ENCODE results near the gene NXN.
"Not testable (repeated sequence)": the region's sequence is repeated elsewhere in the genome, so short reads cannot be mapped to it uniquely, and the experiment has no call there.

NXN gene

GRCh38 chr17:867896-868489 lies 111.6 kb downstream of the NXN start:
- TF ChIP-seq, protein P1, sequence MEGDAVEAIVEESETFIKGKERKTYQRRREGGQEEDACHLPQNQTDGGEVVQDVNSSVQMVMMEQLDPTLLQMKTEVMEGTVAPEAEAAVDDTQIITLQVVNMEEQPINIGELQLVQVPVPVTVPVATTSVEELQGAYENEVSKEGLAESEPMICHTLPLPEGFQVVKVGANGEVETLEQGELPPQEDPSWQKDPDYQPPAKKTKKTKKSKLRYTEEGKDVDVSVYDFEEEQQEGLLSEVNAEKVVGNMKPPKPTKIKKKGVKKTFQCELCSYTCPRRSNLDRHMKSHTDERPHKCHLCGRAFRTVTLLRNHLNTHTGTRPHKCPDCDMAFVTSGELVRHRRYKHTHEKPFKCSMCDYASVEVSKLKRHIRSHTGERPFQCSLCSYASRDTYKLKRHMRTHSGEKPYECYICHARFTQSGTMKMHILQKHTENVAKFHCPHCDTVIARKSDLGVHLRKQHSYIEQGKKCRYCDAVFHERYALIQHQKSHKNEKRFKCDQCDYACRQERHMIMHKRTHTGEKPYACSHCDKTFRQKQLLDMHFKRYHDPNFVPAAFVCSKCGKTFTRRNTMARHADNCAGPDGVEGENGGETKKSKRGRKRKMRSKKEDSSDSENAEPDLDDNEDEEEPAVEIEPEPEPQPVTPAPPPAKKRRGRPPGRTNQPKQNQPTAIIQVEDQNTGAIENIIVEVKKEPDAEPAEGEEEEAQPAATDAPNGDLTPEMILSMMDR (IDR thresholded peaks at IDR 0.05; ENCODE audit: control insufficient read depth, extremely low read depth, insufficient read depth), result no peak
- no peak overlapping the region for H3K4me3 ChIP-seq (ENCODE audit: low read depth, low read length)
- DNase-seq (ENCODE audit: low read depth), result no peak

GRCh38 chr17:867238-867637 lies 112.3 kb downstream of the NXN start:
- H3K4me3 ChIP-seq (ENCODE audit: low read depth, low read length); DNase-seq (ENCODE audit: low read depth): not testable (repeated sequence)

DNA sequence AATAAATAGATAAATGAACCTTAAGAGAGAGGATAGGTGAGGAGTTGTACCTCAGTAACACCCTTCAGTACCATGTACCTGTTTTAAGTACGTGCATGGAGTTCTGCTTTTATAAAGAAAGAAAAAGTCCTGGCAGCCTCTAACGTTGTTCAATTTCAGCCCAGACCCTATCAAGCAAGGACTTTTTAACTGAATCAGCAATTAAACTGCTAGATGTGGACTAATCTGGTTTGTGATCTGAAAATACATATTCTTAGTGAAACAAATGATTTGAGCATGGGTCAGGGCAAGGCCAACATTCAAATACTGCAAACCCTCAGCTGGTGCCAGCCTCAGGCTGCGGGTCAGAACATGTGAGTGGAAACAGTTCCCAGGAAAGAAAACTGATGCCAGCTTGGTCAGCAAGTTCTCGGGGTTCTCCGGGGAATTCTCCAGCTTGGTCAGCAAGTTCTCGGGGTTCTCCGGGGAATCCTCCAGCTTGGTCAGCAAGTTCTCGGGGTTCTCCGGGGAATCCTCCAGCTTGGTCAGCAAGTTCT lies 112.9 kb downstream of the NXN start:
- peak; percentile 44 for DNase-seq (ENCODE audit: low read depth)
- no peak overlapping the region for H3K4me3 ChIP-seq (ENCODE audit: low read depth, low read length)
- TF ChIP-seq, protein P1 (IDR thresholded peaks at IDR 0.05; ENCODE audit: control insufficient read depth, extremely low read depth, insufficient read depth), result no peak

- no peak overlapping the region for H3K4me3 ChIP-seq (ENCODE audit: low read depth, low read length)
- TF ChIP-seq, protein P1 (IDR thresholded peaks at IDR 0.05; ENCODE audit: control insufficient read depth, extremely low read depth, insufficient read depth), result no peak
- no peak for DNase-seq (ENCODE audit: low read depth)
Observed at GRCh38 chr17:864315-864714, 115.3 kb downstream of the NXN start.

DNA sequence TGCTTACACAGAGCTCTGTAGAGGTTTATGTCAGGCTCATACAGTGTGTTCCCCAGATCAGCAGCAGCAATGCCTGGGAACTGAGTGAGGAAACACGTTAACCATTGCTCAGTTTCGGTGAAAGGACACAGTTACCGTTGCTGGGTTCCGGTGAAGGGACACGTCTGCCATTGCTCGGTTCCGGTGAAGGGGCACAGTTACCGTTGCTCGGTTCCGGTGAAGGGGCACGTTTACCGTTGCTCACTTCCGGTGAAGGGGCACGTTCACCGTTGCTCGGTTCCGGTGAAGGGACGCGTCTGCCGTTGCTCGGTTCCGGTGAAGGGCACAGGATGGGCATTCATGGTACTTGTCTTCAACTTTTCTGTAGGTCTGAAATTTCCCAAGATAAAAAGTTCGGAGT lies 115.7 kb downstream of the NXN start:
- DNase-seq (ENCODE audit: low read depth), result no peak
- H3K4me3 ChIP-seq (ENCODE audit: low read depth, low read length), result no peak overlapping the region
- TF ChIP-seq, protein P1 (IDR thresholded peaks at IDR 0.05; ENCODE audit: control insufficient read depth, extremely low read depth, insufficient read depth), result no peak

DNA sequence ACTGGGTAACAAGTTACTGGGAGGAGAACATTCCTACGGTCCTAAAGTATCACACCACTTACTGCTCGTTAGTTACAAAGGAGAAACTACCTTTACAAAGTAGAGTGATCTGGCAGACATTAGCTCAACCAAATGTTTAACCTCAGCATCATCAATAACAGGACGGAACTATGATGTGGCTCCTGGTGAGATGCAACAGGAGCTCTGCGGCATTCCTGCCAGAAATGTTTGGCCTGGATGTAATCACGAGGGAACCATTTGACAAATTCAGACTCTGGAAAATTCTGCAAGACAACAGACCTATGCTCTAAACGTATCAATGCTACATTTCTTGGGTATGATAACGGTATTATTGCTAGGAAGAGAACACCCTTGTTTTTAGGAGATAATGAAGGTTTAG lies 117.0 kb downstream of the NXN start:
- DNase-seq (ENCODE audit: low read depth), result no peak
- no peak overlapping the region for H3K4me3 ChIP-seq (ENCODE audit: low read depth, low read length)
- TF ChIP-seq, protein P1 (IDR thresholded peaks at IDR 0.05; ENCODE audit: control insufficient read depth, extremely low read depth, insufficient read depth), result no peak

DNA sequence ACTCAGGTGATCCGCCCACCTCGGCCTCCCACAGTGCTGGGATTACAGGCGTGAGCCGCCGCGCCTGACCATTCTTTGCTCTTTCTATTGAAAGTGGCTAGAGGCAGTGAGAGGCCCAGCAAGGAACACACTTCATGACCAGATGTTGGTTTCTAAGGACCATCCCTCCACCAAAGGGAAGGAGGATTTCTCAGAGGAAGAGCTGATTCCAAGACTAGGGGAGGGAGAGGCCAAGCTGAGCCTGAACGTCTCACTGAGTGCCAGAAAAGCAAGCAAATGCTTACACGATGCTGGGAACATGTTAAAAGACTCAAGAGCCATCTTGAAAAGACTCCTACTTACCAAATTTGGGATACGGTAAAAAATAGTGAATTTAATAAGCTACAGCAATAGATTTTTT lies 118.2 kb downstream of the NXN start:
- TF ChIP-seq, protein P1 (IDR thresholded peaks at IDR 0.05; ENCODE audit: control insufficient read depth, extremely low read depth, insufficient read depth), result no peak
- no peak overlapping the region for H3K4me3 ChIP-seq (ENCODE audit: low read depth, low read length)
- DNase-seq (ENCODE audit: low read depth), result no peak

Data from LNCaP clone FGC (cell line).